Measurements from ENCODE around the gene DHRS12.

- TF ChIP-seq CTCF (IDR thresholded peaks at IDR 0.05; ENCODE audit: low read depth, low read length) (no peak), EZH2phosphoT487 (IDR thresholded peaks at IDR 0.05; ENCODE audit: low read depth) (no peak)
Measured at GRCh38 chr13:51729866-51730553, 74.0 kb downstream of the DHRS12 start.

Data from OCI-LY3 (cell line).